IMR-90 (cell line): ENCODE data around the gene MYO10. TPM values are rescaled to one million over a fixed set of nuclear protein-coding genes. Genes with fewer than 3 reads are reported as not detected.

ENCODE experiments used
- ATAC-seq: fragments of 200-7000 bp; cut with Tn5 transposase; 2 replicates; pipeline ENCODE4 v1.9.1; 2020; ENCODE audit warnings: low read depth, mild to moderate bottlenecking, moderate library complexity
- BruUV-seq: library from RNA; stranded (reverse); fragments of 400-500 nt; replicated peaks from 2 replicates; lab custom pipeline; 2021; lab: Mats Ljungman, UMichigan
- CTCF ChIA-PET: fragments of 300-600 bp; formaldehyde crosslinking; extraction: SDS; loops from one replicate; lab custom pipeline; 2021; ENCODE audit warnings: antibody characterized with exemption; lab: Yijun Ruan, JAX
- POLR2A ChIA-PET: fragments of 300-600 bp; sonication (Branson Sonifier 250); formaldehyde crosslinking; loops from one replicate; lab custom pipeline; 2022; ENCODE audit warnings: antibody characterized with exemption; ENCODE audit not compliant: unreplicated experiment; lab: Charles Lee
- DNase-seq: peaks from one replicate; pipeline ENCODE4 v3.0.0; 2013
- H2AFZ ChIP-seq: replicated peaks from 2 replicates; pipeline ENCODE3; 2013; ENCODE audit warnings: low read length, mild to moderate bottlenecking; ENCODE audit not compliant: poor library complexity
- H2AK5ac ChIP-seq: 2 replicates; pipeline ENCODE4 v1.6.1; 2013; ENCODE audit warnings: low read depth, low read length, inconsistent platforms
- H2AK9ac ChIP-seq: replicated peaks from 2 replicates; pipeline ENCODE3; 2013; ENCODE audit warnings: mild to moderate bottlenecking, low read depth, low read length, moderate library complexity; ENCODE audit not compliant: poor library complexity
- H2BK120ac ChIP-seq: 2 replicates; pipeline ENCODE4 v1.6.1; 2013; ENCODE audit warnings: low read depth, low read length, inconsistent platforms
- H2BK15ac ChIP-seq: 3 replicates; pipeline ENCODE4 v1.6.1; 2013; ENCODE audit warnings: low read depth, low read length, inconsistent platforms
- H2BK20ac ChIP-seq: 2 replicates; pipeline ENCODE4 v1.6.1; 2013; ENCODE audit warnings: low read depth, mild to moderate bottlenecking, inconsistent platforms, low read length, moderate library complexity
- H2BK5ac ChIP-seq: 2 replicates; pipeline ENCODE4 v1.6.1; 2013; ENCODE audit warnings: mild to moderate bottlenecking, low read depth, low read length, inconsistent platforms; ENCODE audit not compliant: poor library complexity, severe bottlenecking
- H3K14ac ChIP-seq: replicated peaks from 2 replicates; pipeline ENCODE4 v1.6.1; 2013; ENCODE audit warnings: low read depth, low read length, inconsistent platforms
- H3K18ac ChIP-seq: 2 replicates; pipeline ENCODE4 v1.6.1; 2013; ENCODE audit warnings: low read depth, low read length, control low read depth
- H3K23ac ChIP-seq: 2 replicates; pipeline ENCODE4 v1.6.1; 2013; ENCODE audit warnings: low read depth, low read length, inconsistent platforms
- H3K27ac ChIP-seq: 2 replicates; pipeline ENCODE4 v1.5.1; 2013; ENCODE audit warnings: mild to moderate bottlenecking, control low read depth, low read length; ENCODE audit not compliant: insufficient read depth
- H3K27me3 ChIP-seq: 2 replicates; pipeline ENCODE4 v1.6.1; 2013; ENCODE audit warnings: low read length; ENCODE audit not compliant: control insufficient read depth, insufficient read depth
- H3K36me3 ChIP-seq: 2 replicates; pipeline ENCODE4 v1.6.1; 2013; ENCODE audit warnings: low read length, mixed read lengths; ENCODE audit not compliant: control insufficient read depth, insufficient read depth
- H3K4ac ChIP-seq: 2 replicates; pipeline ENCODE4 v1.6.1; 2013; ENCODE audit warnings: low read depth, low read length, inconsistent platforms
- H3K4me1 ChIP-seq: 2 replicates; pipeline ENCODE4 v1.6.1; 2013; ENCODE audit warnings: low read length, mixed read lengths; ENCODE audit not compliant: control insufficient read depth, insufficient read depth
- H3K4me2 ChIP-seq: 2 replicates; pipeline ENCODE4 v1.6.1; 2013; ENCODE audit warnings: low read depth, mild to moderate bottlenecking, control low read depth, low read length, moderate library complexity
- H3K4me3 ChIP-seq: 2 replicates; pipeline ENCODE4 v1.5.1; 2013; ENCODE audit warnings: low read depth, mild to moderate bottlenecking, control low read depth, low read length, moderate library complexity; ENCODE audit not compliant: insufficient read depth
- H3K56ac ChIP-seq: 2 replicates; pipeline ENCODE4 v1.6.1; 2013; ENCODE audit warnings: low read length, inconsistent platforms; ENCODE audit not compliant: insufficient read depth; ENCODE audit errors: extremely low read depth
- H3K79me1 ChIP-seq, 2 experiments: 2 replicates each; pipeline ENCODE4 v1.6.1; 2013; ENCODE audit warnings: low read length in 2 of 2, inconsistent platforms in 1 of 2, low read depth in 1 of 2
- H3K9ac ChIP-seq: 2 replicates; pipeline ENCODE4 v1.6.1; 2013; ENCODE audit warnings: low read depth, low read length, control low read depth
- H3K9me1 ChIP-seq: 2 replicates; pipeline ENCODE4 v1.6.1; 2013; ENCODE audit warnings: low read length, inconsistent platforms; ENCODE audit not compliant: insufficient read depth
- H3K9me3 ChIP-seq: 2 replicates; pipeline ENCODE4 v1.6.1; 2013; ENCODE audit warnings: low read length; ENCODE audit not compliant: control insufficient read depth, insufficient read depth
- H4K20me1 ChIP-seq: 2 replicates; pipeline ENCODE4 v1.6.1; 2013; ENCODE audit warnings: low read length, inconsistent platforms; ENCODE audit not compliant: insufficient read depth
- H4K5ac ChIP-seq: 2 replicates; pipeline ENCODE4 v1.6.1; 2013; ENCODE audit warnings: mild to moderate bottlenecking, low read depth, low read length, control low read depth
- H4K8ac ChIP-seq, 2 experiments: 2 replicates each; pipeline ENCODE4 v1.6.1; 2013; ENCODE audit warnings: low read depth in 2 of 2, low read length in 2 of 2, control low read depth in 1 of 2, inconsistent platforms in 1 of 2
- H4K91ac ChIP-seq: 2 replicates; pipeline ENCODE4 v1.6.1; 2013; ENCODE audit warnings: low read depth, low read length, inconsistent platforms; ENCODE audit not compliant: insufficient read depth
- BHLHE40 ChIP-seq: fragments of 150-350 bp; IDR thresholded peaks from 2 replicates; pipeline ENCODE4 v1.6.1; 2016; ENCODE audit warnings: mild to moderate bottlenecking, low read depth, low read length
- CEBPB ChIP-seq: IDR thresholded peaks from 2 replicates; pipeline ENCODE4 v1.6.1; 2012; ENCODE audit warnings: low read depth, low read length, improper control_type of control experiment
- CHD1 ChIP-seq: IDR thresholded peaks from 2 replicates; pipeline ENCODE4 v1.6.1; 2012; ENCODE audit warnings: low read depth, low read length, improper control_type of control experiment
- CTCF ChIP-seq: conservative IDR thresholded peaks from 2 replicates; pipeline ENCODE4 v1.5.1; 2012; ENCODE audit warnings: mild to moderate bottlenecking, low read depth, low read length, improper control_type of control experiment
- ELK1 ChIP-seq: fragments of 150-350 bp; IDR thresholded peaks from 2 replicates; pipeline ENCODE4 v1.6.1; 2016; ENCODE audit warnings: low read depth, mild to moderate bottlenecking, low read length, moderate library complexity, borderline replicate concordance
- FOS ChIP-seq: fragments of 150-350 bp; IDR thresholded peaks from 2 replicates; pipeline ENCODE4 v1.6.1; 2016; ENCODE audit warnings: low read depth, low read length
- MAFK ChIP-seq: IDR thresholded peaks from 2 replicates; pipeline ENCODE4 v1.6.1; 2012; ENCODE audit warnings: low read depth, low read length, improper control_type of control experiment
- MAZ ChIP-seq: IDR thresholded peaks from 2 replicates; pipeline ENCODE4 v1.6.1; 2012; ENCODE audit warnings: low read depth, mild to moderate bottlenecking, low read length, improper control_type of control experiment, moderate library complexity, borderline replicate concordance
- MXI1 ChIP-seq: IDR thresholded peaks from 2 replicates; pipeline ENCODE4 v1.6.1; 2012; ENCODE audit warnings: low read depth, mild to moderate bottlenecking, low read length, moderate library complexity, borderline replicate concordance
- NFE2L2 ChIP-seq: fragments of 150-350 bp; IDR thresholded peaks from 2 replicates; pipeline ENCODE4 v1.6.1; 2016; ENCODE audit warnings: low read depth, mild to moderate bottlenecking, low read length
- POLR2A ChIP-seq: IDR thresholded peaks from 2 replicates; pipeline ENCODE4 v1.6.1; 2012; ENCODE audit warnings: mild to moderate bottlenecking, low read depth, low read length
- RCOR1 ChIP-seq: IDR thresholded peaks from 2 replicates; pipeline ENCODE4 v1.6.1; 2012; ENCODE audit warnings: mild to moderate bottlenecking, low read length, improper control_type of control experiment; ENCODE audit not compliant: insufficient replicate concordance
- RFX5 ChIP-seq: IDR thresholded peaks from 2 replicates; pipeline ENCODE4 v1.8.0; 2012; ENCODE audit warnings: low read depth, mild to moderate bottlenecking, low read length, moderate library complexity
- SMC3 ChIP-seq: fragments of 150-350 bp; IDR thresholded peaks from 2 replicates; pipeline ENCODE4 v1.6.1; 2016; ENCODE audit warnings: low read depth, mild to moderate bottlenecking, antibody characterized with exemption, low read length, moderate library complexity
- USF2 ChIP-seq: fragments of 150-350 bp; IDR thresholded peaks from 2 replicates; pipeline ENCODE4 v1.6.1; 2017; ENCODE audit warnings: mild to moderate bottlenecking, antibody characterized with exemption, low read length, low read depth
- WGBS, 2 experiments: methylation state at CpG; one replicate each; pipeline versions ENCODE4 v1.1.5 to v1.1.7; 2013; ENCODE audit warnings: missing lambda C conversion rate in 2 of 2; ENCODE audit not compliant: insufficient read length in 1 of 2; ENCODE audit errors: extremely low coverage in 2 of 2; 5-methylcytosine and 5-hydroxymethylcytosine counted together
- dilution Hi-C: fragments of 300-500 bp; cut with HindIII; formaldehyde crosslinking; loops from one replicate; pipeline ENCODE4 v1.14.3; 2018; ENCODE audit warnings: low sequenced_read_pairs; ENCODE audit not compliant: unreplicated experiment
- in situ Hi-C: fragments of 300-500 bp; cut with MboI; formaldehyde crosslinking; loops from 3 replicates; pipeline ENCODE4 v1.14.3; 2019; ENCODE audit warnings: low sequenced_read_pairs, inconsistent platforms, mixed read lengths
- intact Hi-C: fragments of 100-400 bp; cut with micrococcal nuclease; formaldehyde crosslinking; loops from 2 replicates; pipeline ENCODE4 v1.10.0; 2022
- polyA plus RNA-seq, 3 experiments: library from polyadenylated mRNA; depleted of rRNA; stranded (reverse); fragments of >200 nt; gene quantifications; 2 replicates each; pipeline ENCODE4 v1.2.3, GENCODE V29; 2012; ENCODE audit warnings: low replicate concordance in 1 of 3
- total RNA-seq: library from RNA; depleted of rRNA; stranded (reverse); fragments of >200 nt; gene quantifications from 2 replicates; pipeline ENCODE4 v1.2.3, GENCODE V29; 2012

MYO10 gene
- total and polyA plus RNA-seq, 2 of the 4 experiments (the other 2 are of a cell fraction): 39.9 to 115 TPM

GRCh38 chr5:16740066-16740810, 195.8 kb downstream of the MYO10 start:
- Histone ChIP-seq H4K5ac (no peak overlapping the region), H3K23ac (peak overlapping the region; percentile 8; the same call in 1 of the 2 replicates), H3K9ac (no peak overlapping the region), H2BK120ac (no peak overlapping the region), H3K14ac (no peak overlapping the region), H4K8ac (peak overlapping the region in 1 of 2 experiments; percentile 6; a peak in 1 of 4 replicates), H3K4me1 (peaks cover 28% of the 10 kb centered on the region), H2AK9ac (no peak overlapping the region), H3K27me3 (no peaks in the 10 kb centered on the region), H3K4me3 (no peak overlapping the region), H2BK20ac (no peak overlapping the region), H4K20me1 (peaks cover 56% of the 10 kb centered on the region), H2AK5ac (no peak overlapping the region), H3K4ac (no peak overlapping the region), H3K18ac (no peak overlapping the region), H3K56ac (no peak overlapping the region), H3K27ac (no peak overlapping the region), H3K36me3 (peaks cover 36% of the 10 kb centered on the region), H3K9me1 (peaks cover 24% of the 10 kb centered on the region), H2BK5ac (no peak overlapping the region), H4K91ac (no peak overlapping the region), H2AFZ (no peak overlapping the region), H3K4me2 (no peak overlapping the region), H3K9me3 (no peaks in the 10 kb centered on the region), H2BK15ac (no peak overlapping the region), H3K79me1 (peaks cover 22 to 83% of the 10 kb centered on the region in 2 experiments)
- in situ Hi-C loops: no loop called here
- POLR2A ChIA-PET: no interaction called here
- DNase-seq: no peak
- intact Hi-C loops: no loop called here
- ATAC-seq: no peak
- CTCF ChIA-PET: no interaction called here
- 100% methylated on average over 1 of the region's 17 CpGs; no CpG with 5 or more reads in 1 of the 2 experiments for WGBS, 2 experiments
- dilution Hi-C loops: no loop called here
- no TSS peak for BruUV-seq
- no peak for TF ChIP-seq CHD1
- TF ChIP-seq BHLHE40: no peak
- no peak for TF ChIP-seq RCOR1
- no peak for TF ChIP-seq POLR2A
- TF ChIP-seq MAFK: no peak
- TF ChIP-seq ELK1: no peak
- no peak for TF ChIP-seq CEBPB
- no peak for TF ChIP-seq MAZ
- no peak for TF ChIP-seq NFE2L2
- no peak for TF ChIP-seq MXI1
- no peak for TF ChIP-seq RFX5
- no peak for TF ChIP-seq USF2
- no peak for TF ChIP-seq SMC3
- TF ChIP-seq CTCF: no peak
- no peak for TF ChIP-seq FOS
